Measurements from ENCODE around the gene PTP4A2. TPM values are rescaled to one million over a fixed set of nuclear protein-coding genes. Genes with fewer than 3 reads are reported as not detected.
"Not testable (repeated sequence)": the region's sequence is repeated elsewhere in the genome, so short reads cannot be mapped to it uniquely, and the experiment has no call there.

Gene PTP4A2
- polyA plus RNA-seq, 4 donors: 195 to 284 (median 263) TPM

DNA sequence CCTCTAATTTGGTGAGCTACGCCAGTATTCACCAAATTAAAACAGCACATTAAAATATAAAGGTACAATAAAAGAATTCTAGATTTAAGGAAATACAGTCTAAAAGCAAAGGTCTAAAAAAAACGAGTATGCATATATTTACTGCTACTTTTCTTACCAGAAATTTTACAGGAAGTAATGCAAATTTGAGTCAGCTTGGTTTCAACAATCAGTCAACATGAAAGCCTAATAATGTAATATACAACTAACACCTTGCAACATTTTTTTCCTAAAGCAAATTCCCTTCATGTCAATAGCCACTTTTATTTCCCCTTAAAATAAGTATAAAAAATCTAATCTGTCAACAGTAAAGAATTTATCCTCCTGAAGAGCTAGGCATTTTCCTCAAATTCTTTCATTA is 11.9 kb downstream of the PTP4A2 start:
- no peak for DNase-seq (ENCODE audit: low read depth in 4 of 4, low spot score in 3 of 4)

DNA sequence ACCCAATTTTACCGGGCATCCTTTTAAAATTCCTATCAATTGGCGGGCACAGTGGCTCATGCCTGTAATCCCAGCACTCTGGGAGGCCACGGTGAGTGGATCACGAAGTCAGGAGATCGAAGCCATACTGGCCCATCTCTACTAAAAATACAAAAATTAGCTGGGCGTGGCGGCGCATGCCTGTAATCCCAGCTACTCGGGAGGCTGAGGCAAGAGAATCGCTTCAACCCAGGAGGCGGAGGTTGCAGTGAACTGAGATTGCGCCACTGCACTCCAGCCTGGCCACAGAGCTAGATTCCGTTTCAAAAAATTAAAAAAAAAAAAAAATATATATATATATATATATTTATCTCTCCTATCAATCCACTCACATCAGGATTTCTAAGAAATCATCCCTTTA is 12.3 kb downstream of the PTP4A2 start:
- not testable (repeated sequence) for DNase-seq (ENCODE audit: low read depth in 4 of 4, low spot score in 3 of 4)

DNA sequence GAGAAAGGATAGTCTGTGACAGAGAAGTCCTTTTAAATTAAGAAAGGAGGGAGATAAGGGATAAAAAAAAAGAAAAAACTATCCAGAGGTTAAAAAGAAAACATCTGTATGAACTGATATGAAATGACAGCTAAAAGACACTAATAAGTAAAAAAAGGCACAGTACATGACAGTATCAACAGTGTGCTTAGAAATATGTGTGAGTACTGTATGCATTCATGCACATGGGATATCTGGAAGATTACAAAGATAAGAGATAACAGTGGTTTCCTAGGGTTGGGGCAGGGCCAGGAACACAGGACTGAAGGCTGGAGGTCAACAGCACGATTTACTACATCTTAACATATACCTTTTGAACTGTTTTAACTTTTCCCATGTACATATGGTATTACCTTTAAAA is 13.3 kb downstream of the PTP4A2 start:
- no peak for DNase-seq (ENCODE audit: low read depth in 4 of 4, low spot score in 3 of 4)

DNA sequence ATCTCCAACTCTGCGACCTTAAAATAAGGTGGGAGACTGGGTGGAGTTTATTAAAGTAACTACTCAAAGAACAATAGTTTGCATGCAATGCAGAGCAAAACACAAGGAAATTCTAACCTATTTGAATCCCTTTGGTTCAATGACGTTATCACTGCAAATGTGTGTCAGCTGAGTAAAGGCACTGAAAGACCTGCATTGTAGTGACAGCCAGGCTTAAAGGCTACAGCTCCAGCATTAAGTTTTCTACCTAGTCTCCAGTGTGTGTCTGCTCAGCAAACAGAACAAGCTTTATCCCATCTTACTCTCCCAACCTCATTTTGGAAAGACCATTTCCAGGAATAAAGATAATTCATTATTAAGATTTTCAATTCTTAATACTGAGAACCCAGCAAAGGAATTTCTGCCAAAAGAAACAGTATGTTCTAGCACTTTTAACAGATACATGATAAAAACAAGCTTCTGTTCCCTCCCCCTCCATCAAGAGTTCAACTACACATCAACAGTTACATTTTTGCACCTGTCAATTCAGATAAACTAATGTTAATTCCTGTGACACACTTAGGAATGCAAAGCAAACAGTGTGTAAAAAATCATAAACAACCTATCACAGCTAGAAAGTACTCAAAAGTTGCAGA is 14.2 kb downstream of the PTP4A2 start:
- no peak for DNase-seq (ENCODE audit: low read depth in 4 of 4, low spot score in 3 of 4)

DNA sequence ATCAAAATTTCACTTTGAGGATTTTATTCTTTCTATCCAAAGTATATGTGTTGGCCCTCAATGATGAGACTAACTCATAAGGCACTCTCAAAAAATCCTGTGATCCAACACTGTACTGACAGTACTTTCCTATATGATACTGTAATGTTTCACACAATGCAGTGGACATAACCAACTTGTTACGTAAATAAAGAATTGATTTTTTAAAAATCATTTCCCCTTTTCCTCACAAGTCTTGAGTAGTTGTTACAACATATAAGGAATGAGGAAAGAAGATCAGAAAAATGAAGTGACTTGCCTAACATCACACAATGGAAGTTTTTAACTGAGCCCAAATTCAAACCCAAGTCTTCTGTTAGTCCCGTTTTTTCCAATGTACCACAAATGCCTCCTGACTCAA is 17.2 kb downstream of the PTP4A2 start:
- no peak for DNase-seq (ENCODE audit: low read depth in 4 of 4, low spot score in 3 of 4)

DNA sequence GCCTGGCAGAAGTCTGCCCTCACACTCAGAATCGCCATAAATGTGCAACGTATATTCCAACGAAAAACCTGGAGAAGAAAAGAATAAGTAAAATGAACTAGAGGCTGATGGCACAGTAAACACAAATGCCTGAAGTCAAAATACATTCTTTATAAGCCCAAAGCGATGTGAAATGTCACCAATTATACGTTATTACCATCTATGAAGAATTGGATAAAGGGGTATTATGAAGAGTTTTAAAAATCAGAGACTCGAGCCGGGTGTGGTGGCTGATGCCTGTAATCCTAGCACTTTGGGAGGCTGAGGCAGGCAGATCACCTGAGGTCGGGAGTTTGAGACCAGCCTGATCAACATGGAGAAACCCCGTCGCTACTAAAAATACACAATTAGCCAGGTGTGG is 18.6 kb downstream of the PTP4A2 start:
- no peak for DNase-seq (ENCODE audit: low read depth in 4 of 4, low spot score in 3 of 4)

DNA sequence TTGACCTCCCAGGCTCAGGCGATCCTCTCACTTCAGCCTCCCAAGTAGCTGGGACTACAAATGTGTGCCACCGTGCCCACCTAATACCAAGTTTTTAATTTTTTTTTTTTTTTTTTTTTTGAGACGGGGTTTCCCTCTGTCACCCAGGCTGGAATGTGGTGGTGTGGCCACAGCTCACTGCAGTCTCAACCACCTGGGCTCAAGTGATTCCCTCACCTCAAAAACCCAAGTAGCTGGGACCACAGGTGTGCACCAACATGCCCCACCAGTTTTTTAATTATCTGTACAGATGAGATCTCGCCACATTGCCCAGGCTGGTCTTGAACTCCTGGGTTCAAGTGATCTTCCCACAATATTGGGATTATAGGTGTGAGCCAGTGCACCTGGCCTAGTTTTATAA is 22.7 kb downstream of the PTP4A2 start:
- no peak for DNase-seq (ENCODE audit: low read depth in 4 of 4, low spot score in 3 of 4)

DNA sequence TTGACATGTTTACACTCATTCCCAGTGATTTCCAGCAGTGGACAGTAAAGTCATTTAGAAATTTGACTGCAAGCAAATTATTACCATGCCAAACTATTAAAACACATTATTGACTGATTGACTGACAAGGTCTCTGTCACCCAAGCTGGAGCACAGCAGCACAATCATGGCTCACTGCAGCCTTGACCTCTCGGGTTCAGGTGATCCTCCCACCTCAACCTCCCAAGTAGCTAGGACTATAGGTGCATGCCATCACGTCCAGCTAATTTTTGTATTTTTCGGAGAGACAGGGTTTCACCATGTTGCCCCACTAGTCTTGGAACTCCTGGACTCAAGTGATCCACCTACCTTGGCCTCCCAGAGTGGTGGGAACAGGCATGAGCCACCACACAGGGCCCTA is 24.2 kb downstream of the PTP4A2 start:
- no peak for DNase-seq (ENCODE audit: low read depth in 4 of 4, low spot score in 3 of 4)

DNA sequence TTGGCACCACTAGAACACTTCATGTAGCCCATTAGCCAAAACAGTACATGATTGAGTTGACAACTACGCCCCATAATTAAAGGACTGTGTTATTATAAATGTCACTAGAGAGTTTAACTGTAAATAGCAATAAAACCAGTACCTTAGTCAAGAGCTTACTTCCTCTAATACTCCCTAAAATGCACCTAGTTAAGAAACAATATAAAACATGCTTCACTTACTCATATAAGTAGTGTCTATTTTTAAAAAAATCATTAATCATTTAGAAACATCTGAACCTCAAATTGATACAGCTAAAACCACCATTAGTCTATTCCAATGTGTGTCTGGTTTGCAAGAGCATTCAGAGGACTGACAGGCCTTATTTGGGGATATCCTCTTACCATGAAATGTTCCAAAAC is 25.3 kb downstream of the PTP4A2 start:
- DNase-seq (ENCODE audit: low read depth in 4 of 4, low spot score in 3 of 4): no peak

DNA sequence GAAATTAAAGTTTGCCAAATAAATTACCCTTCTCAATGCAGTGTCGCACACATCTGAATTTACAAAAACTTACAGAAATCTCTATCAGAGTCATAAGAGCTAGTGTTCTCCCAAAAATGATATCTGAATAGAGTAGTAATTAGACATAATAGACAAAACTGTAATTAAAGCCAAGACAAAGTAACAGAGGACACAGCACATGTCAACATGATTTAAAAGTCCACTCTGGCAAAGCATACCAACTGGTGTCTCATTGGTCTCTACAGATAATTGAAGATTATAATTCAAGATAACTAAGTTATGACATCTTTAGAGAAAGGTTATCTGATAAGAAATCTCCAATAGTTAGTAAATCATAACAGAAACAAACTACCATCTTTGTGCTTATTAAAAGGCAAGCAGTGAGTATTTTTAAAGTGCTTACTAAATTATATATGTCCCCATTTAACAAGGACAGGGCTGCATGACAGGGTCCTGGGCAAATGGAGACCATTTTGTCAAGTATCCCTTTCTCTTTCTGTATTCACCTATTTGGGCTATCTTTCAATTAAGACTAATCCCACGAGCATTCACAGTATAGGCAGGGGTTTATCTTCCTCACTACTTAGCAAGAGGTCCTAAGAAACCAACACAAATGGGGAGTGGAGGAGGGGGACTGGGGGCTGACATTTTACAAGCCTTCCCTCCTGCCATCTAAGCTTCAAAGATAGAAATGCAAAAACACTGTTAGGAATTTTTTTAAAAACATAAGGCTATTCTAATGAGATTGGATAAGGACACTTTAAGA is 26.0 kb downstream of the PTP4A2 start:
- no peak for DNase-seq (ENCODE audit: low read depth in 4 of 4, low spot score in 3 of 4)

DNA sequence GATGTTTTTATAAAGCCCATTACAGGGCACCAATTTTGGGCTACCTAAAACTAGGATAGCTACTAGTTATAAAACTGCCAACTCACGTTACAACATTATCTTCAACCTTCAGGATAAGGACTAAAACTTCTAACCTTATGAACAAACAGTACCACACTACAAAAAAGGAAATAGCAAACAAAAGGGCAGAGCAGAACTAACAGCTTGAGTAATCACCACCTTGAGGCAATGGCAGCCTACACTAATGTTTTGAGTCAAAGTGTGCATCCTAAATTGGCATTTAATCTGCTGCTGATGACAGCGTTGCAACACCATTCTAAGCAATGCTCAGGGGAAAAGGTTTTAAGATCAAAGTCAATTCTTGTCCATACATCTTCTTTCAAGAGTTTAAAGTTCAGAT is 27.2 kb downstream of the PTP4A2 start:
- DNase-seq (ENCODE audit: low read depth in 4 of 4, low spot score in 3 of 4): no peak

DNA sequence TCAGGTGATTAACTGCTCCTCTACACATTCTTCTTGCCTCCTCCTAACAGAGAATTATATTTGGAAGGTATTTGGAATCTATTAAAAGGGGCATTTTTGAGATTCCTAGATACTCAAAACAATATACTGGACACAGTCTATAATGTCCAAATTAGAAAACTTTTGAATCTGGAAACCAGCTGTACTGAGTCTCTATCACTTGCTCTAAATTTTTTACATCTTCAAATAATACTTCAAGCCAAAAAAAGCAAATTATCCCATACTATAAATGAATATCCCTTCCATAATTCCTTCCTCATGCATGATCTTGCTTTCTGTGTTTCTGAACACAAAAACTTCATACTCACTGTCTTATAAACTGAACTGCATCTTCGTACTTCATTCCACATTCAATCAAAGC is 28.5 kb downstream of the PTP4A2 start:
- no peak for DNase-seq (ENCODE audit: low read depth in 4 of 4, low spot score in 3 of 4)

DNA sequence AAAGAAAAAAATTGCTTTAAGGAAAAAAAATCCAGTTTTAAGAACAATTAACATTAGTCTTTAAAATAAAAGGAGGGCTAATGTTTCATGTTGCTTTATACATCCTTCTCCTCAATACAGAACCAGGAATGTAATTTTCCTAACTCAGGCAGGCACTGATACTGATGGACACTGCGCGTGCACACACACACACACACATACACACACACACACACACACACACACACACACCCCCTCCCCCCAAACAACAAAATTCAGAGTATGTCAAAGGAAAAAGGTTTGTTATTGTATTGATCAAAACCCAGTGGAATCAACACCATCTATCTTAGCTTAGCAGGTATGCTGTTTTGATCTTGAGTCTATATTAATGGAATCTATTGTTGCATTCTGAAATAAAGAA is 31.6 kb downstream of the PTP4A2 start:
- DNase-seq (ENCODE audit: low read depth in 4 of 4, low spot score in 3 of 4): no peak

DNA sequence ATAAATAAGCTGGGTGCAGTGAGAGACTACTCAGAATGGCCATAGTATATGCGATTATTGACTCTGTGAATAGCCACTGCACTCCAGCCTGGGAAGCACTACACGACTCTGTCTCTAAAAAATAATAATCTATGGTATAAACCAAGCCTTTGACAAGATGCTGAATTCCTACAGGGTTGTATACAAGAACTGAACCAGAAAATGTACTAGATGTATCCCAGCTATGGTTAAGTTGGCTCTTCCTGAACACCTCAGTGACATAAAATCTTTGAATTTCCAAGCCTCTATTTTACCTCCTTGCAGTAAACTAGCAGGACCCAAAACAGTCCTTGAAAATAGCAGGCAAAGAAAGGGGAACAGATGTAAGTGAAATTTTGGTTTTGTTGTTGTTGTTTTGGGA is 32.5 kb downstream of the PTP4A2 start:
- DNase-seq (ENCODE audit: low read depth in 4 of 4, low spot score in 3 of 4): no peak

DNA sequence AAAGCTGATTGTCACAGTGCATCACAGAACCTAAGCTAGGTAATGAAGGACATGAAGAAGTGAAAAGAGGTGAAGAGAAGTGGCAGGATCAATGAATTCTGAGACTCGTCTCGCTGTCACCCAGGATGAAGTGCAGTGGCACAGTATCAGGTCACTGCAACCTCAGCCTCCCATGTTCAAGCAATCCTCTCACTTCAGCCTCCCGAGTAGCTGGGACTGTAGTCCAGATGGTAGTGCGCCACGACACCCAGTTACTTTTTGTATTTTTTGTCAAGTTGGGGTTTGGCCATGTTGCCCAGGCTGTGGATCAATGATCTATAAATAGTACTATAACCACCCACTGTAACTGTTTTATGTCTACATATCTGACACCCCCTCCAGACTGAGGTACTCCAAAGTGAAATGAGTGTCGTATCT is 33.1 kb downstream of the PTP4A2 start:
- DNase-seq (ENCODE audit: low read depth in 4 of 4, low spot score in 3 of 4): no peak

DNA sequence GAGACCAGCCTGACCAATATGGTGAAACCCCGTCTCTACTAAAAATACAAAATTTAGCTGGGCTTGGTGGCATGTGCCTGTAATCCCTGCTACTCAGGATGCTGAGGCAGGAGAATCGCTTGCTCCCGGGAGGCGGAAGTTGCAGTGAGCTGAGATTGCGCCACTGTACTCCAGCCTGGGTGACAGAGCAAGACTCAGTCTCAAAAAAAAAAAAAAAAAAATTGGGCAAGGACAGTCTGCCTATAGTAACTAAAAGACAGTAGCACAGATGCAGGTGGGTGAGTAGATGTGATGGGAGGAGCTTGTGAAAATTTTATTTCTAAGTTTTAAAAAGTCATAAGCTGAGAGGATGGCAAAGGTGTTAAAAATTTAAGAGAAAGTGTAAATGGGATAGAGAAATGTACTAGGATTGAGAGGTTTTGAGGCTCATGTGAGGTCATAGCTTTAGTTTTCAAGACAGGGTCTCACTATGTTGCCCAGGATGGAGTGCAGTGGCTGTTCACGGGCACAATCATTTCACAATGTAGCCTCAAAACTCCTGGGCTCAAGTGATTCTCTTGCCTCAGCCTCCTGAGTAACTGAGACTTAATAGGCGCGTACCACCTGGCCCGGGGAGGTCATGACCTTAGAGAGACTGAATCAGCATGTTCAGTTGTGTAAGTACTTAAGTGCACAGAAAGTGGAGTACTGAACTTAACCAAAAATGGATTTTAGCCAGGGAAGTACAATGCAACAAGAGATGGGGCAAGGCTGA is 33.7 kb downstream of the PTP4A2 start:
- DNase-seq (ENCODE audit: low read depth in 4 of 4, low spot score in 3 of 4): no peak

DNA sequence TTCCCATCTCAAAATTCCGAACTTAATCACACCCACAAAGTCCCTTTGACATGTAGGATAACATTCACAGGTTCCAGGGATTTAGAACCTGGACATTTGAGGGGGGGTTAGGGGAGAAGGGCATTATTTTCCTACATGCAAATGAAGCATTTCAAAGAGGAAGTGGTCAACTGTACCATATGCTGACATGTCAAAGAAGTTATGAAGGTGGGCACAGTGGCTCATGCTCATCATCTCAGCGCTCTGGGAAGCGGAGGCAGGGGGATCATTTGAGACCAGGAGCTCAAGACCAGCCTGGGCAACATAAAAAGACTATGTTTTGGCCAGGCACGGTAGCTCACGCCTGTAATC is 35.7 kb downstream of the PTP4A2 start:
- no peak for DNase-seq (ENCODE audit: low read depth in 4 of 4, low spot score in 3 of 4)

DNA sequence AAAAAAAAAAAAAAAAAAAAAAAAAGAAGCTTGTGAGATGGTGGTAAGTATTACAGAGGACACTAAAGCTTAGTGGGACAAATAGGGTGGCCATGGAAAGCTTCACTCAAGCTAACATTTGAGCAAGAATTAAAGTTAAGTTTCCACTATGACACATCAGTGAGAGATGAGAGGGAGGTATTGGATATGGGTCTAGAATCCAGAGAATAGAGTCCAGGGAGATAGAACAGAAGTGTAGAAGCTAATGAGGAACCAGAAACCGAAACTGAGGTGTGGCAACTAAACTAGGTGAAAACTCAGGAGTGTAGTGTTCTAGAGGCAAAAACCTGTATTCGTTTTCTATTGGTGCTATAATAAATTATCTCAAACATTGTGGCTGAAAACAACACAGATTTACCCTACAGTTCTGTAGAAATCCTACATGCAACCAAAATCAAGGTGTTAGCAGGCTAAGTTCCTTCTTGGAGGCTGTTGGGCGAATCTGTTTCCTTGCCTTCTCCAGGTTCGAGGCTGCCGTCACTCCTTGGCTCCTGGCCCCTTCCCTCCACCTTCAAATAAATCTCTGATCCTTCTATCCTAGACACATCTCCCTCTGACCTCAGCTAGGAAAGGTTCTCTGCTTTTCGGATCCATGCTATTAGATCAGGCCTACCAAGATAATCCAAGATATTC is 36.2 kb downstream of the PTP4A2 start:
- DNase-seq (ENCODE audit: low read depth in 4 of 4, low spot score in 3 of 4): no peak

DNA sequence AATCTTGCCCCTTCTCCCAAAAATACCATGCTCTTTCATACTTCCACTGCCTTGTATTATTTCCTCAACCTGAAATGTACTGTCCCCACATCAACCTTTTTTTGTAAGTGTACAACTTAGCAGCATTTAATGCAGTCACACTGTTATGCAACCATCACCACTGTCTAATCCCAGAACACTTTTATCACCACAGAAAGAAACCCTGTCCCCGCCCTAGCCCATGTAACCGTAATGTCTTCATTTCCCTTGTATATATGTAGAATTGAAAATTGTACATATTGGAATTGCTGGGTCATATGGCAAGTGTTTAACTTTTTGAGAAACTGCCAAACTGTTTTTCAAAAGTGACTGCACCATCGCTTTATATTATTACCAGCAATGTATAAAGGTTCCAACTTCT is 37.4 kb downstream of the PTP4A2 start:
- DNase-seq (ENCODE audit: low read depth in 4 of 4, low spot score in 3 of 4): no peak

DNA sequence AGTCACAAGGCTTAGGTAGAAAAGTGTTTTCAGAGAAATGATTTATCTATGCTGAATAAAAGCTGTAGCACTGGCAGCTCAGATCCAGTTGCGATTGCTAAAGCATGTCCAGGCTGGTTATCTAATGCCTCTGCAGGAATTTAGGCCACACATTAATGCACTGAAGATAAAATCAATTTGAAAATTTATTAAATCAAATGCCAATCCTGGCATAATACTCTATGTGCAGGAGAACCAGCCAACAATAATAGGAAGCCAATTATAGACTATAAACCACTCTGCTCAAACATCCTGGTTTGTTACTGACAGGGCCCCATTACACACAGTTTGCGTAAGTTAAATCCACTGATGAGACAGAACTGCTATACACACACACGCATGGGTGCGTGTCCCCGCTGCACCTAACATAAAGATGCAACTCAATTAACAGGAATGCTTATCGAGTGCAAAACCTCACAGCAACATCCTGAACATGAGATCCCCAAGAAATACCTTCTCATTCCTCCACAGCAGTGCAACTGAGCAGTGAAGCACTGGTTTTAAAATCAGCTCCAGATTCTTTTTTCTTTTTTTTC is 40.6 kb downstream of the PTP4A2 start:
- no peak for DNase-seq (ENCODE audit: low read depth in 4 of 4, low spot score in 3 of 4)

Measured in left renal pelvis (tissue), 4 donors.